Measurements from ENCODE around the gene PLXNA4.

PLXNA4 gene

DNA sequence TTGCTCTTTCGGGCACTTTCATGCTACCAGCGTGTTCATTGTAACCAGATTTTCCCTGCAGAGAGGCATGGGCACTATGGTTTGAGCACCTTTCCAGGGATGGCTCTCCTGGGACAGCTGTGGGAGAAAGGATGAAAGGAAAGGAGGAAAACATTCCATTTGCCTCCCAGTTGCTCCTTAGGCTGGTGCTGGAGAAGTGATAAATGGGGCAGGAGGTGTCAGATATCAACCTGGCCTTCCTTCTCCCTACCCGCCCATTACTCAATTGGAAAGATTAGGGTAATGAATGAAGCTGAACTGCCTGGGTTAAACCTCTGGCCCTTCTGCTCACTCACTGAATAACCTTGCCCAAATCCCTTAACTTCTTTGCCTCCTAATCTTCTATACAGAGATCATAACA, 228.4 kb downstream of the PLXNA4 start:
- no peak overlapping the region for H3K27ac ChIP-seq
- TF ChIP-seq, protein P1, sequence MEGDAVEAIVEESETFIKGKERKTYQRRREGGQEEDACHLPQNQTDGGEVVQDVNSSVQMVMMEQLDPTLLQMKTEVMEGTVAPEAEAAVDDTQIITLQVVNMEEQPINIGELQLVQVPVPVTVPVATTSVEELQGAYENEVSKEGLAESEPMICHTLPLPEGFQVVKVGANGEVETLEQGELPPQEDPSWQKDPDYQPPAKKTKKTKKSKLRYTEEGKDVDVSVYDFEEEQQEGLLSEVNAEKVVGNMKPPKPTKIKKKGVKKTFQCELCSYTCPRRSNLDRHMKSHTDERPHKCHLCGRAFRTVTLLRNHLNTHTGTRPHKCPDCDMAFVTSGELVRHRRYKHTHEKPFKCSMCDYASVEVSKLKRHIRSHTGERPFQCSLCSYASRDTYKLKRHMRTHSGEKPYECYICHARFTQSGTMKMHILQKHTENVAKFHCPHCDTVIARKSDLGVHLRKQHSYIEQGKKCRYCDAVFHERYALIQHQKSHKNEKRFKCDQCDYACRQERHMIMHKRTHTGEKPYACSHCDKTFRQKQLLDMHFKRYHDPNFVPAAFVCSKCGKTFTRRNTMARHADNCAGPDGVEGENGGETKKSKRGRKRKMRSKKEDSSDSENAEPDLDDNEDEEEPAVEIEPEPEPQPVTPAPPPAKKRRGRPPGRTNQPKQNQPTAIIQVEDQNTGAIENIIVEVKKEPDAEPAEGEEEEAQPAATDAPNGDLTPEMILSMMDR (conservative IDR thresholded peaks at IDR 0.05): no peak

DNA sequence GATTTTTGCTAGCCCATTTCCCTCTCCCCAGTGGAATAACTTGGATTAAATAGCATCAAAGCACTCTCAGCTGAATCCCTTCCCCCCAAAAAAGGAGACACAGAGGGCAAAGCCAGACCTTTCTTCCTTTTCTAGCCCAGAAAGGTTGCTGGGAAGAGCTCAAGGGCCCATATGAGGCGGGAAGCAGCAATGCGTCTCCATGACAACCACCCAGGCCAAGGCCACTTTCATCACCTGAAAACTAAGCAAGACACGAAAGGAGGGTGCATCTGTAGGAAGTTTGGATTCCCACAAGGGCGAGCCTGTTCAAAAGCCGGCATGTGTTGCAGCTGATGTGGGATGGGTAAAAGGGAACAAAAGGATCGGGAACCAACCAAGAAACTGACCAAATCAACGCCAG, 229.1 kb downstream of the PLXNA4 start:
- H3K27ac ChIP-seq: no peak overlapping the region
- TF ChIP-seq, protein P1 (conservative IDR thresholded peaks at IDR 0.05): no peak

DNA sequence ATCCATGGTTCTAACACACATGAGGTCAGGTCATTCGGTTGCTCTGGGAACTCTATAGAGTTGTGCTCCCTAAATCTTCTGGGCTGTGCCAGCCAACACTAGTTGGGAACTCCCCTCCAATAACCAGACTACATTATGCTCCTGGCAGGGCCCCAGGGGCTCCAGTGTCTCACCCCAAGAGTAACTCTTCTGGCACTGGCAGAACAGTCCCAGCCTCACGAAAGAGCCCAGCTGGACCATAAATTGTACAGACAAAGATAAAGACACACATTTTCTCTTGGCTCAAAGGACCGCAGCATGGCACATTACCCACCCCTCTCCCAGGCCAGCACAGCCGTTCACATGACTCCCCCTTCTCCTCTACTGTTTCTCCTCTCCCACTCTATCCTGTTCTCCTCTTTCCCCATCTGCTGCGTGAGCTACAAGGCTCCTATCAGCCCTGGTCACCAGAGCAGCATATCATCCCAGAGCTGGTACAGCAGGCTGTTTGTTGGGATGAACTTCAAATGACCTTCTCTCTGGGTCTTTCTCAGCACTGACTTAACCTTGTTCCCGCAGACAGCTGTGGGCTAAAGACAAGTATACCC, 230.6 kb downstream of the PLXNA4 start:
- no peak overlapping the region for H3K27ac ChIP-seq
- TF ChIP-seq, protein P1 (conservative IDR thresholded peaks at IDR 0.05): no peak

GRCh38 chr7:132345030-132345429, 231.2 kb downstream of the PLXNA4 start:
- H3K27ac ChIP-seq: no peak overlapping the region
- TF ChIP-seq, protein P1 (conservative IDR thresholded peaks at IDR 0.05): no peak

- TF ChIP-seq, protein P1 (conservative IDR thresholded peaks at IDR 0.05): no peak
These were observed 233.1 kb downstream of the PLXNA4 start for GRCh38 chr7:132343199-132343598.

DNA sequence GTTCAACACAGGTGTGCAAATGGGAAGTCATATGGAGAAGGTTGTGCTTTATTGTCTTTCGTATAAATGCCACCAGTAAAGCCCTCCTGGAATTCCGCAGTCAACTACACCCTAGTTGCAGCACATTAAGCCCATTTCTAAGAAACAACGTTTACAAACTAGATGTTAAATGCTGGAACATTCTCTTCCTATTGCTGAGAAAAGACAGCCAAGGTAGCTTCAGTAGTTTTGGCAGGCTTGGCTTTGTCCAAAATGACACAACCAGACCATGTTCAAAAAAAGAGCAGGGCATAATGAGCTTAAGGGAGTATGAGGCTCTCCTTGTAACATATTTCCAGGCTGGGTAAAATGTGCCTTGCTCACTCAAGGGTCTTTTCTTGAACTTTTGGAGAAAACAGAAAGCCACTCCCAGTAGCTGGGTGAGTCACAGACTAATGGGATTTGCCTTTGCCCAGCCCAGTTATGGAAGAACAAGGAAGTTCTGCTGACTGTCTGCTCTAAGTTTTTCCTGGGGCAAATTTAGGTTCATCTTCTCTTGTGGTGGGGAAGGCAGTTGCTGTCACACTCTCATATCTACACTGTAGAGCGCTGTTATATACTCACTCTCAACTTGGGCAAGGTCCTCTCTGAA, 238.7 kb downstream of the PLXNA4 start:
- TF ChIP-seq, protein P1 (conservative IDR thresholded peaks at IDR 0.05): no peak

More at GRCh38 chr7:132343199-132343598, 233.1 kb downstream of the PLXNA4 start:
- H3K27ac ChIP-seq: no peak overlapping the region

GRCh38 chr7:132336797-132337196, 239.5 kb downstream of the PLXNA4 start:
- TF ChIP-seq, protein P1 (conservative IDR thresholded peaks at IDR 0.05): no peak
- no peak overlapping the region for H3K27ac ChIP-seq

More for the DNA sequence above, 238.7 kb downstream of the PLXNA4 start:
- H3K27ac ChIP-seq: no peak overlapping the region
